ENCODE measurements around the gene NDUFC2.

NDUFC2 gene

GRCh38 chr11:78070621-78071020 lies 9.0 kb downstream of the NDUFC2 start:
- TF ChIP-seq ISL1 (CRISPR knock-in tag; IDR thresholded peaks at IDR 0.05) (no peak), ZNF70 (CRISPR knock-in tag; IDR thresholded peaks at IDR 0.05) (no peak)
- ATAC-seq: no peak

GRCh38 chr11:78069465-78069864 lies 10.2 kb downstream of the NDUFC2 start:
- no peak for ATAC-seq
- TF ChIP-seq CSDC2 (CRISPR knock-in tag; IDR thresholded peaks at IDR 0.05) (no peak), ZNF565 (CRISPR knock-in tag; conservative IDR thresholded peaks at IDR 0.05; ENCODE audit: low read depth) (no peak), ZNF8 (CRISPR knock-in tag; IDR thresholded peaks at IDR 0.05) (no peak), PPARA (CRISPR knock-in tag; IDR thresholded peaks at IDR 0.05; ENCODE audit: borderline replicate concordance) (no peak), CSRNP3 (CRISPR knock-in tag; IDR thresholded peaks at IDR 0.05) (no peak), ZFP30 (CRISPR knock-in tag; IDR thresholded peaks at IDR 0.05) (no peak), ISL1 (CRISPR knock-in tag; IDR thresholded peaks at IDR 0.05) (no peak), PATZ1 (CRISPR knock-in tag; IDR thresholded peaks at IDR 0.05; ENCODE audit: borderline replicate concordance) (no peak), CREB5 (CRISPR knock-in tag; IDR thresholded peaks at IDR 0.05; ENCODE audit: low read depth) (no peak)

GRCh38 chr11:78067704-78068103 lies 12.0 kb downstream of the NDUFC2 start:
- ATAC-seq: no peak
- no peak for TF ChIP-seq ZFP30 (CRISPR knock-in tag; IDR thresholded peaks at IDR 0.05)
- TF ChIP-seq BACH2 (CRISPR knock-in tag; IDR thresholded peaks at IDR 0.05; ENCODE audit: borderline replicate concordance): no peak
- TF ChIP-seq ZNF8 (CRISPR knock-in tag; IDR thresholded peaks at IDR 0.05): no peak
- no peak for TF ChIP-seq ARNTL (CRISPR knock-in tag; IDR thresholded peaks at IDR 0.05; ENCODE audit: borderline replicate concordance, low read depth)
- TF ChIP-seq PATZ1 (CRISPR knock-in tag; IDR thresholded peaks at IDR 0.05; ENCODE audit: borderline replicate concordance): 0 out of 2 replicates have a peak, but pooled peaks have one; percentile 13
- TF ChIP-seq POU6F1 (CRISPR knock-in tag; IDR thresholded peaks at IDR 0.05; ENCODE audit: borderline replicate concordance, low read depth): no peak
- peak; percentile 9; the same call in 1 of the 2 replicates for TF ChIP-seq GLIS3 (CRISPR knock-in tag; IDR thresholded peaks at IDR 0.05)
- TF ChIP-seq CREB5 (CRISPR knock-in tag; IDR thresholded peaks at IDR 0.05; ENCODE audit: low read depth): 0 out of 2 replicates have a peak, but pooled peaks have one; percentile 33

GRCh38 chr11:78066471-78066870 lies 13.2 kb downstream of the NDUFC2 start:
- TF ChIP-seq RARB (CRISPR knock-in tag; IDR thresholded peaks at IDR 0.05) (no peak), ZFP3 (CRISPR knock-in tag; IDR thresholded peaks at IDR 0.05) (no peak), PATZ1 (CRISPR knock-in tag; IDR thresholded peaks at IDR 0.05; ENCODE audit: borderline replicate concordance) (no peak), OSR1 (CRISPR knock-in tag; IDR thresholded peaks at IDR 0.05) (no peak), ARNTL (CRISPR knock-in tag; IDR thresholded peaks at IDR 0.05; ENCODE audit: borderline replicate concordance, low read depth) (no peak), CSDC2 (CRISPR knock-in tag; IDR thresholded peaks at IDR 0.05) (no peak), ZNF8 (CRISPR knock-in tag; IDR thresholded peaks at IDR 0.05) (no peak), BACH2 (CRISPR knock-in tag; IDR thresholded peaks at IDR 0.05; ENCODE audit: borderline replicate concordance) (no peak), ESRRG (CRISPR knock-in tag; IDR thresholded peaks at IDR 0.05) (no peak), GLIS3 (CRISPR knock-in tag; IDR thresholded peaks at IDR 0.05) (no peak), SNAI2 (CRISPR knock-in tag; IDR thresholded peaks at IDR 0.05) (no peak)
- no peak for ATAC-seq
